Measurements from ENCODE around the gene STEAP2.
"Not testable (repeated sequence)": the region's sequence is repeated elsewhere in the genome, so short reads cannot be mapped to it uniquely, and the experiment has no call there.

The STEAP2 gene

DNA sequence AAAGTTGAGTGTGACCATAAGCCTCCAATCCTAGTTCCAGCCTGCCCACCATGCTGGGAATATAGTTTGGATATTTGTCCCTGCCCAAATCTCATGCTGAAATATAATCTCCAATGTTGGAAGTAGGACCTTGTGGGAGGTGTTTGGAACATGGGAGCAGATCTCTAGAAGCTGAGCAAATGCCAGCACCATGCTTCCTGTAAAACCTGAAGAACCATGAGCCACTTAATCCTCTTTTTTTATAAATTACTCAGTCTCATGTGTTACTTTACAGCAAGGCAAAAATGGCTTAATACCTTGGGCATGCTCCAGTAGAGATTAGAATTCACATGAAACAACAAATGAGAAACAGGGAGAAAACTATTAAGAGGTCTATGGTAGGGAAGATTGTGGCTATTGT lies 30.1 kb upstream of the STEAP2 start:
- TF ChIP-seq, protein P1, sequence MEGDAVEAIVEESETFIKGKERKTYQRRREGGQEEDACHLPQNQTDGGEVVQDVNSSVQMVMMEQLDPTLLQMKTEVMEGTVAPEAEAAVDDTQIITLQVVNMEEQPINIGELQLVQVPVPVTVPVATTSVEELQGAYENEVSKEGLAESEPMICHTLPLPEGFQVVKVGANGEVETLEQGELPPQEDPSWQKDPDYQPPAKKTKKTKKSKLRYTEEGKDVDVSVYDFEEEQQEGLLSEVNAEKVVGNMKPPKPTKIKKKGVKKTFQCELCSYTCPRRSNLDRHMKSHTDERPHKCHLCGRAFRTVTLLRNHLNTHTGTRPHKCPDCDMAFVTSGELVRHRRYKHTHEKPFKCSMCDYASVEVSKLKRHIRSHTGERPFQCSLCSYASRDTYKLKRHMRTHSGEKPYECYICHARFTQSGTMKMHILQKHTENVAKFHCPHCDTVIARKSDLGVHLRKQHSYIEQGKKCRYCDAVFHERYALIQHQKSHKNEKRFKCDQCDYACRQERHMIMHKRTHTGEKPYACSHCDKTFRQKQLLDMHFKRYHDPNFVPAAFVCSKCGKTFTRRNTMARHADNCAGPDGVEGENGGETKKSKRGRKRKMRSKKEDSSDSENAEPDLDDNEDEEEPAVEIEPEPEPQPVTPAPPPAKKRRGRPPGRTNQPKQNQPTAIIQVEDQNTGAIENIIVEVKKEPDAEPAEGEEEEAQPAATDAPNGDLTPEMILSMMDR (IDR thresholded peaks at IDR 0.05; ENCODE audit: poor library complexity, severe bottlenecking): no peak
- Histone ChIP-seq H3K36me3 (ENCODE audit: low read depth) (no peaks in the 10 kb centered on the region), H3K4me1 (ENCODE audit: insufficient read depth, poor library complexity, severe bottlenecking) (peaks cover 38% of the 10 kb centered on the region), H3K27me3 (ENCODE audit: insufficient read depth, poor library complexity, severe bottlenecking) (no peaks in the 10 kb centered on the region), H3K4me3 (ENCODE audit: severe bottlenecking) (no peak overlapping the region), H3K27ac (ENCODE audit: poor library complexity, severe bottlenecking) (no peak overlapping the region), H3K9me3 (ENCODE audit: severe bottlenecking) (no peaks in the 10 kb centered on the region)
- DNase-seq (ENCODE audit: low spot score) (no peak), ATAC-seq (ENCODE audit: low read depth) (no peak)

DNA sequence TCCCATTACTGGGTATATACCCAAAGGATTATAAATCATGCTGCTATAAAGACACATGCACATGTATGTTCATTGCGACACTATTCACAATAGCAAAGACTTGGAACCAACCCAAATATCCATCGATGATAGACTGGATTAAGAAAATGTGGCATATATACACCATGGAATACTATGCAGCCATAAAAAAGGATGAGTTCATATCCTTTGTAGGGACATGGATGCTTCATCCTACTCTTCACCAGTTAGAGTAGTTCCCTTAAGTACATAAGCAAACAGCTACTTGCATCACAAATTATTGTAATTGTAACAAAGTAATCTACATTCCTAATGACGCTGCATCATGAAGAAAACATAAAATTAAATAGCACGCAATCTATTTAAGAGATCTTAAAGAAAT lies 25.2 kb upstream of the STEAP2 start:
- not testable (repeated sequence) for H3K4me1 ChIP-seq (ENCODE audit: insufficient read depth, poor library complexity, severe bottlenecking); H3K27ac ChIP-seq (ENCODE audit: poor library complexity, severe bottlenecking); H3K27me3 ChIP-seq (ENCODE audit: insufficient read depth, poor library complexity, severe bottlenecking); H3K4me3 ChIP-seq (ENCODE audit: severe bottlenecking); H3K9me3 ChIP-seq (ENCODE audit: severe bottlenecking); H3K36me3 ChIP-seq (ENCODE audit: low read depth); DNase-seq (ENCODE audit: low spot score); ATAC-seq (ENCODE audit: low read depth)

DNA sequence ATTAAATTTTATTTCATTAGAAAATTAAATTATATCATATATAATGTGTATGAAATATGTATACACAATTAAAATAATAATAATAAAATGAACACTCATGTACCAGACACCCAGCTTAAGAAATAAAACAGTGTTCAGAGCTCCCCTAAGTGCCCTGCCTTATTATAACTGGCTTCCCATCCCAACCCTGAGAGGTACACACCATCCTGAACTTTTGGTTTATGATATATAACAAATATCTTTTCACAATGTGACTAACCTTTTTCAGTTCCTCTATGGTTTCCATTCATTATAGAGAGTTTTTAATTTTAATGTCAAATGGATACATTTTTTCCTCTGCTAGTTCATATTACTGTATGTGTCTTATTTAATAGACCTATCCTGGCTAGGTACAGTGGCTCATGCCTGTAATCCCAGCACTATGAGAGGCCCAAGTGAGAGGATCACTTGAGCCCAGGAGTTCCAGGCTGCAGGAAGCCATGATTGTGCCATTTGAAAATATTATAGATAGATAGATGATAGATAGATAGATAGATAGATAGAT lies 24.0 kb upstream of the STEAP2 start:
- H3K27me3 ChIP-seq (ENCODE audit: insufficient read depth, poor library complexity, severe bottlenecking): no peaks in the 10 kb centered on the region
- DNase-seq (ENCODE audit: low spot score): no peak
- no peaks in the 10 kb centered on the region for H3K4me1 ChIP-seq (ENCODE audit: insufficient read depth, poor library complexity, severe bottlenecking)
- ATAC-seq (ENCODE audit: low read depth): no peak
- H3K36me3 ChIP-seq (ENCODE audit: low read depth): no peaks in the 10 kb centered on the region
- H3K4me3 ChIP-seq (ENCODE audit: severe bottlenecking): no peak overlapping the region
- H3K9me3 ChIP-seq (ENCODE audit: severe bottlenecking): peaks cover 16% of the 10 kb centered on the region
- TF ChIP-seq, protein P1 (IDR thresholded peaks at IDR 0.05; ENCODE audit: poor library complexity, severe bottlenecking): no peak
- H3K27ac ChIP-seq (ENCODE audit: poor library complexity, severe bottlenecking): no peak overlapping the region

DNA sequence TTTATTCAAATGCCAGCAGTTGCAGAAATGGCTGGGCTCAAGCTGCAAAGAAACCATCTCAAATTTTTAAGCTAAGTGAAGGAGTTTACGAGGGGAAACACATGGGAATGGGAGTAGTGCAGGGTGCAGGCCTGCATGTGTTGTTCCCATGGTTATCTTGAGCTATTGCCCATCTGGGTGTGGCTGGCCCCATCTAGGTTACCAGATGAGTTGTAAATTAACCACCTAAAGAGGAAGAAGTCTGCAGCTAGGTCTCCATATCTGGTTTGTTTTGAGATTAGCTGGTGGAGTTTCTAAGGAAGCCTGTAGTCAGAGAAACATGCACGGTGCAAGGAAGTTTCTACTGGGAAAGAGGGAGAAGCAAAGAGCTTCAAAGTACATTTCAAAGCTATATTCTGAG lies 23.3 kb upstream of the STEAP2 start:
- TF ChIP-seq, protein P1 (IDR thresholded peaks at IDR 0.05; ENCODE audit: poor library complexity, severe bottlenecking): no peak
- DNase-seq (ENCODE audit: low spot score): no peak
- Histone ChIP-seq H3K9me3 (ENCODE audit: severe bottlenecking) (peaks cover 16% of the 10 kb centered on the region), H3K36me3 (ENCODE audit: low read depth) (no peaks in the 10 kb centered on the region), H3K27me3 (ENCODE audit: insufficient read depth, poor library complexity, severe bottlenecking) (no peaks in the 10 kb centered on the region), H3K4me3 (ENCODE audit: severe bottlenecking) (no peak overlapping the region), H3K4me1 (ENCODE audit: insufficient read depth, poor library complexity, severe bottlenecking) (no peaks in the 10 kb centered on the region), H3K27ac (ENCODE audit: poor library complexity, severe bottlenecking) (no peak overlapping the region)
- no peak for ATAC-seq (ENCODE audit: low read depth)

DNA sequence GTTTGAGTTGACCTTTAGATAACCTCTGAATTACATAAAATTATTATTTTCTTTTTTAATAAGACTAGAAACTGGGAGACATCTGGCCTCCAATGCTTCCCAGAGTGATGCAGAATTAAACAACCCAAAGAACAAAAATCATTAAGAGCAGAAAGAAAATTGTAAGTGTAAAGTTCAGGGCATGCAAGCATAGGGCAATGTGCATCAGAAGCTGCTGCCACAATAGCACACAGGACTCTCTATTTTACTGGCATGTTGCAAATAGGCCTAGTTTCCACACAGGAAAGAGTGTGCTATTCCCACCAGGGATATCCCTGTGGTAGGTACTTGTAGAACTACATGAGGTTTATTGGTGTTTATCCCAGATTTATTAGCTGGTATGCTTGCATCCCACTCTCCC lies 20.5 kb upstream of the STEAP2 start:
- H3K4me3 ChIP-seq (ENCODE audit: severe bottlenecking): no peak overlapping the region
- H3K36me3 ChIP-seq (ENCODE audit: low read depth): no peaks in the 10 kb centered on the region
- TF ChIP-seq, protein P1 (IDR thresholded peaks at IDR 0.05; ENCODE audit: poor library complexity, severe bottlenecking): no peak
- no peak overlapping the region for H3K27ac ChIP-seq (ENCODE audit: poor library complexity, severe bottlenecking)
- H3K9me3 ChIP-seq (ENCODE audit: severe bottlenecking): peaks cover 16% of the 10 kb centered on the region
- DNase-seq (ENCODE audit: low spot score) (no peak), ATAC-seq (ENCODE audit: low read depth) (no peak)
- no peaks in the 10 kb centered on the region for H3K4me1 ChIP-seq (ENCODE audit: insufficient read depth, poor library complexity, severe bottlenecking)
- H3K27me3 ChIP-seq (ENCODE audit: insufficient read depth, poor library complexity, severe bottlenecking): no peaks in the 10 kb centered on the region
